Trophoblast cell (in vitro differentiated cells and primary cell): ENCODE measurements around the gene ARFGAP2.

ENCODE experiments used
- DNase-seq, 2 donors: peaks; one replicate each; pipeline ENCODE4 v3.0.0-alpha.2; 2016
- H2AFZ ChIP-seq: 2 replicates; pipeline ENCODE4 v1.6.1; 2013; ENCODE audit warnings: low read length, moderate library complexity, mild to moderate bottlenecking; ENCODE audit not compliant: insufficient read depth, poor library complexity
- H2AK5ac ChIP-seq: 2 replicates; pipeline ENCODE4 v1.6.1; 2013; ENCODE audit warnings: mild to moderate bottlenecking, low read length
- H2BK120ac ChIP-seq: 2 replicates; pipeline ENCODE4 v1.6.1; 2013; ENCODE audit warnings: low read length, mild to moderate bottlenecking, moderate library complexity; ENCODE audit not compliant: insufficient read depth, poor library complexity
- H2BK12ac ChIP-seq: 2 replicates; pipeline ENCODE4 v1.6.1; 2013; ENCODE audit warnings: mild to moderate bottlenecking, low read length, moderate library complexity
- H2BK5ac ChIP-seq: 2 replicates; pipeline ENCODE4 v1.6.1; 2013; ENCODE audit warnings: low read length, low read depth, moderate library complexity, mild to moderate bottlenecking; ENCODE audit not compliant: poor library complexity
- H3K14ac ChIP-seq: 2 replicates; pipeline ENCODE4 v1.6.1; 2013; ENCODE audit warnings: mild to moderate bottlenecking, low read length
- H3K18ac ChIP-seq: 2 replicates; pipeline ENCODE4 v1.6.1; 2013; ENCODE audit warnings: mild to moderate bottlenecking, low read length
- H3K23ac ChIP-seq: 2 replicates; pipeline ENCODE4 v1.6.1; 2013; ENCODE audit warnings: low read length
- H3K27ac ChIP-seq: 2 replicates; pipeline ENCODE4 v1.5.1; 2013; ENCODE audit warnings: low read depth, mild to moderate bottlenecking, inconsistent platforms, low read length, moderate library complexity
- H3K27me3 ChIP-seq: 2 replicates; pipeline ENCODE4 v1.6.1; 2013; ENCODE audit warnings: inconsistent platforms, mild to moderate bottlenecking, low read length, moderate library complexity; ENCODE audit not compliant: insufficient read depth
- H3K36me3 ChIP-seq, 2 experiments: 1 replicate in 1 of 2; 2 replicates in 1 of 2; pipeline ENCODE4 v1.6.1; 2013; ENCODE audit warnings: low read length in 2 of 2, mild to moderate bottlenecking in 2 of 2, moderate library complexity in 1 of 2; ENCODE audit not compliant: insufficient read depth in 2 of 2, control insufficient read depth in 1 of 2
- H3K4ac ChIP-seq: 2 replicates; pipeline ENCODE4 v1.6.1; 2013; ENCODE audit warnings: low read depth, mild to moderate bottlenecking, low read length, moderate library complexity
- H3K4me1 ChIP-seq, 2 experiments: 1 replicate in 1 of 2; 2 replicates in 1 of 2; pipeline ENCODE4 v1.6.1; 2013; ENCODE audit warnings: low read length in 2 of 2, mild to moderate bottlenecking in 2 of 2, moderate library complexity in 1 of 2; ENCODE audit not compliant: insufficient read depth in 2 of 2, control insufficient read depth in 1 of 2
- H3K4me2 ChIP-seq: 2 replicates; pipeline ENCODE4 v1.6.1; 2013; ENCODE audit warnings: inconsistent platforms, mild to moderate bottlenecking, low read length, moderate library complexity
- H3K4me3 ChIP-seq: 2 replicates; pipeline ENCODE4 v1.5.1; 2013; ENCODE audit warnings: mild to moderate bottlenecking, low read depth, low read length, inconsistent platforms
- H3K79me1 ChIP-seq: one replicate; pipeline ENCODE4 v1.6.1; 2013; ENCODE audit warnings: low read length
- H3K79me2 ChIP-seq: 2 replicates; pipeline ENCODE4 v1.6.1; 2013; ENCODE audit warnings: low read length, mild to moderate bottlenecking; ENCODE audit not compliant: control insufficient read depth, insufficient read depth, poor library complexity
- H3K9ac ChIP-seq: 2 replicates; pipeline ENCODE4 v1.6.1; 2013; ENCODE audit warnings: mild to moderate bottlenecking, low read length
- H3K9me3 ChIP-seq: 2 replicates; pipeline ENCODE4 v1.6.1; 2013; ENCODE audit warnings: low read depth, mild to moderate bottlenecking, control low read depth, inconsistent platforms, low read length; ENCODE audit not compliant: insufficient read depth
- H4K12ac ChIP-seq: 2 replicates; pipeline ENCODE4 v1.6.1; 2013; ENCODE audit warnings: low read depth, mild to moderate bottlenecking, low read length, moderate library complexity
- H4K8ac ChIP-seq: 2 replicates; pipeline ENCODE4 v1.6.1; 2013; ENCODE audit warnings: low read depth, mild to moderate bottlenecking, low read length, moderate library complexity
- H4K91ac ChIP-seq: one replicate; pipeline ENCODE4 v1.6.1; 2013; ENCODE audit warnings: low read depth, mild to moderate bottlenecking, low read length, moderate library complexity
- WGBS: extraction: QIAGEN DNeasy Blood & Tissue Kit; methylation state at CpG from one replicate; pipeline ENCODE4 v1.1.7; 2013; ENCODE audit warnings: missing lambda C conversion rate; ENCODE audit not compliant: insufficient read length, insufficient coverage; ENCODE audit errors: extremely low coverage; 5-methylcytosine and 5-hydroxymethylcytosine counted together

Gene ARFGAP2

GRCh38 chr11:47216121-47216798, 39.6 kb upstream of the ARFGAP2 start:
- H4K8ac ChIP-seq = no peak overlapping the region
- no peaks in the 10 kb centered on the region for H3K27me3 ChIP-seq
- H3K9me3 ChIP-seq = no peaks in the 10 kb centered on the region
- H2BK5ac ChIP-seq = peak overlapping the region; percentile 29
- no peak overlapping the region for H3K23ac ChIP-seq
- no peak overlapping the region for H2BK120ac ChIP-seq
- WGBS = no CpG with 5 or more reads among the region's 12 CpGs
- no peak overlapping the region for H3K14ac ChIP-seq
- H2AFZ ChIP-seq = no peak overlapping the region
- H2BK12ac ChIP-seq = peak overlapping the region; percentile 2
- H3K79me2 ChIP-seq = peaks cover 7% of the 10 kb centered on the region
- no peaks in the 10 kb centered on the region for H3K36me3 ChIP-seq
- H4K91ac ChIP-seq = peak overlapping the region; percentile 23
- H3K4ac ChIP-seq = peak overlapping the region; percentile 56
- H2AK5ac ChIP-seq = no peak overlapping the region
- no peak overlapping the region for H3K4me3 ChIP-seq
- peak overlapping the region; percentile 79 for H3K4me2 ChIP-seq
- H3K79me1 ChIP-seq = peaks cover 13% of the 10 kb centered on the region
- peak overlapping the region; percentile 58 for H3K18ac ChIP-seq
- peak overlapping the region; percentile 93 for H3K27ac ChIP-seq
- peak; percentile 81 to 88 for DNase-seq
- H3K9ac ChIP-seq = no peak overlapping the region
- peaks cover 21 to 29% of the 10 kb centered on the region in 2 experiments for H3K4me1 ChIP-seq
- H4K12ac ChIP-seq = no peak overlapping the region

- Histone ChIP-seq H2AK5ac (peak overlapping the region; percentile 45), H3K79me1 (peaks cover 13% of the 10 kb centered on the region), H2BK12ac (peak overlapping the region; percentile 44), H3K27ac (peak overlapping the region; percentile 93), H3K4ac (peak overlapping the region; percentile 63), H3K4me3 (peak overlapping the region; percentile 65), H3K9ac (peak overlapping the region; percentile 38), H4K91ac (peak overlapping the region; percentile 98), H3K79me2 (peaks cover 7% of the 10 kb centered on the region), H3K23ac (no peak overlapping the region), H3K14ac (peak overlapping the region; percentile 93), H2BK120ac (peak overlapping the region; percentile 86), H2BK5ac (peak overlapping the region; percentile 93), H3K27me3 (no peaks in the 10 kb centered on the region), H4K8ac (peak overlapping the region; percentile 86), H3K4me2 (peak overlapping the region; percentile 79), H3K4me1 (peaks cover 21 to 26% of the 10 kb centered on the region in 2 experiments), H3K18ac (peak overlapping the region; percentile 68), H3K9me3 (no peaks in the 10 kb centered on the region), H3K36me3 (no peaks in the 10 kb centered on the region), H4K12ac (peak overlapping the region; percentile 88), H2AFZ (peak overlapping the region; percentile 66)
- peak; percentile 84 to 89 for DNase-seq
- no CpG with 5 or more reads among the region's 15 CpGs for WGBS
These were observed 38.8 kb upstream of the ARFGAP2 start for GRCh38 chr11:47215366-47215910.

GRCh38 chr11:47213950-47214565, 37.4 kb upstream of the ARFGAP2 start:
- peaks cover 7% of the 10 kb centered on the region for H3K79me2 ChIP-seq
- peak overlapping the region; percentile 28 for H3K18ac ChIP-seq
- H3K9ac ChIP-seq = no peak overlapping the region
- peak overlapping the region; percentile 68 for H3K14ac ChIP-seq
- H3K23ac ChIP-seq = no peak overlapping the region
- H2BK120ac ChIP-seq = peak overlapping the region; percentile 6
- peak overlapping the region; percentile 13 for H2BK12ac ChIP-seq
- H4K91ac ChIP-seq = peak overlapping the region; percentile 11
- peaks cover 13 to 18% of the 10 kb centered on the region in 2 experiments for H3K4me1 ChIP-seq
- H3K4me2 ChIP-seq = peak overlapping the region; percentile 79
- peak overlapping the region; percentile 71 for H2AFZ ChIP-seq
- H3K36me3 ChIP-seq = no peaks in the 10 kb centered on the region
- H3K79me1 ChIP-seq = peaks cover 13% of the 10 kb centered on the region
- H3K9me3 ChIP-seq = no peaks in the 10 kb centered on the region
- WGBS = no CpG with 5 or more reads among the region's 20 CpGs
- DNase-seq = peak; percentile 91 to 93
- peak overlapping the region; percentile 52 for H3K4ac ChIP-seq
- peak overlapping the region; percentile 73 for H4K8ac ChIP-seq
- peak overlapping the region; percentile 3 for H2BK5ac ChIP-seq
- H4K12ac ChIP-seq = peak overlapping the region; percentile 33
- no peak overlapping the region for H2AK5ac ChIP-seq
- H3K4me3 ChIP-seq = no peak overlapping the region
- H3K27ac ChIP-seq = peak overlapping the region; percentile 45
- no peaks in the 10 kb centered on the region for H3K27me3 ChIP-seq

GRCh38 chr11:47212938-47213337, 36.3 kb upstream of the ARFGAP2 start:
- Histone ChIP-seq H4K91ac (no peak overlapping the region), H4K8ac (no peak overlapping the region), H3K4ac (no peak overlapping the region), H4K12ac (no peak overlapping the region), H3K79me2 (peaks cover 7% of the 10 kb centered on the region), H2AFZ (no peak overlapping the region), H2BK12ac (no peak overlapping the region), H3K36me3 (no peaks in the 10 kb centered on the region), H2BK5ac (no peak overlapping the region), H3K9ac (no peak overlapping the region), H2AK5ac (no peak overlapping the region), H3K27ac (no peak overlapping the region), H3K79me1 (peaks cover 13% of the 10 kb centered on the region), H3K4me1 (peaks cover 13 to 18% of the 10 kb centered on the region in 2 experiments), H3K18ac (no peak overlapping the region), H3K4me3 (no peak overlapping the region), H2BK120ac (no peak overlapping the region), H3K9me3 (no peaks in the 10 kb centered on the region), H3K4me2 (no peak overlapping the region), H3K23ac (no peak overlapping the region), H3K27me3 (no peaks in the 10 kb centered on the region), H3K14ac (no peak overlapping the region)
- WGBS = no CpG with 5 or more reads among the region's 12 CpGs
- peak; percentile 48 to 61 for DNase-seq
